Lower leg skin (tissue), 3 donors: ENCODE results near the gene SDHAF1.

Experiments used
- POLR2A ChIP-seq, 2 donors: fragments of 450-650 bp; IDR thresholded peaks; one replicate each; pipeline ENCODE4 v1.6.1; 2016 to 2017; ENCODE audit warnings: antibody characterized with exemption in 2 of 2, mild to moderate bottlenecking in 1 of 2, moderate library complexity in 1 of 2
- TF ChIP-seq, protein P1 (sequence below), 3 donors: fragments of 450-650 bp; IDR thresholded peaks; one replicate each; pipeline ENCODE4 v1.5.1; 2016; ENCODE audit warnings: antibody characterized with exemption in 3 of 3, mild to moderate bottlenecking in 3 of 3, moderate library complexity in 2 of 3

DNA sequence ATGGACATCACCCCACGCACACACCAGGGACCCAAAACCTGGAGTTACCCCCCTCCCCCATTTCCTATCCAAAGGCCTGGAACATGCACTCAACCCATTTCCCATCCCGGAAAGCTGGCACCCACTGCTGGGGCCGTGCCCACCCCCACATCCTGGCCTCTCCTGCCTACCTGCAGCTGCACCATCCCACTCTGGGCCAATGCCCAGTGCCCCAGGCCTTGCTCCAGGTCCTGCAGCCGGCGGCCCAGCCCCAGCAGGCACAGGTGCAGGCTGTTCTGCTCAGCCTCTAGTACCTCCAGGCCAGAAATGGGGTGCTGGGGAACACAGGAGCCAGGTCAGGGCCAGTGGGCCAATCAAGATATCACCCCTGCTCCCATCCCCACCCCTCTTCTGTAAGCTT lies 12.0 kb downstream of the SDHAF1 start:
- TF ChIP-seq, protein P1, sequence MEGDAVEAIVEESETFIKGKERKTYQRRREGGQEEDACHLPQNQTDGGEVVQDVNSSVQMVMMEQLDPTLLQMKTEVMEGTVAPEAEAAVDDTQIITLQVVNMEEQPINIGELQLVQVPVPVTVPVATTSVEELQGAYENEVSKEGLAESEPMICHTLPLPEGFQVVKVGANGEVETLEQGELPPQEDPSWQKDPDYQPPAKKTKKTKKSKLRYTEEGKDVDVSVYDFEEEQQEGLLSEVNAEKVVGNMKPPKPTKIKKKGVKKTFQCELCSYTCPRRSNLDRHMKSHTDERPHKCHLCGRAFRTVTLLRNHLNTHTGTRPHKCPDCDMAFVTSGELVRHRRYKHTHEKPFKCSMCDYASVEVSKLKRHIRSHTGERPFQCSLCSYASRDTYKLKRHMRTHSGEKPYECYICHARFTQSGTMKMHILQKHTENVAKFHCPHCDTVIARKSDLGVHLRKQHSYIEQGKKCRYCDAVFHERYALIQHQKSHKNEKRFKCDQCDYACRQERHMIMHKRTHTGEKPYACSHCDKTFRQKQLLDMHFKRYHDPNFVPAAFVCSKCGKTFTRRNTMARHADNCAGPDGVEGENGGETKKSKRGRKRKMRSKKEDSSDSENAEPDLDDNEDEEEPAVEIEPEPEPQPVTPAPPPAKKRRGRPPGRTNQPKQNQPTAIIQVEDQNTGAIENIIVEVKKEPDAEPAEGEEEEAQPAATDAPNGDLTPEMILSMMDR (IDR thresholded peaks at IDR 0.05), result no peak
- no peak for TF ChIP-seq POLR2A (IDR thresholded peaks at IDR 0.05)
